ENCODE results near the gene G0S2. TPM values are rescaled to one million over a fixed set of nuclear protein-coding genes. Genes with fewer than 3 reads are reported as not detected.
A peak's percentile ranks its signal among the peaks of the same experiment; 100 is the strongest.

Gene G0S2
- total and polyA plus RNA-seq, 9 of the 15 experiments (the other 6 are each of a cell fraction or from before 2014, with no cell fraction given): 0.18 to 65.6 (median 11.4) TPM

DNA sequence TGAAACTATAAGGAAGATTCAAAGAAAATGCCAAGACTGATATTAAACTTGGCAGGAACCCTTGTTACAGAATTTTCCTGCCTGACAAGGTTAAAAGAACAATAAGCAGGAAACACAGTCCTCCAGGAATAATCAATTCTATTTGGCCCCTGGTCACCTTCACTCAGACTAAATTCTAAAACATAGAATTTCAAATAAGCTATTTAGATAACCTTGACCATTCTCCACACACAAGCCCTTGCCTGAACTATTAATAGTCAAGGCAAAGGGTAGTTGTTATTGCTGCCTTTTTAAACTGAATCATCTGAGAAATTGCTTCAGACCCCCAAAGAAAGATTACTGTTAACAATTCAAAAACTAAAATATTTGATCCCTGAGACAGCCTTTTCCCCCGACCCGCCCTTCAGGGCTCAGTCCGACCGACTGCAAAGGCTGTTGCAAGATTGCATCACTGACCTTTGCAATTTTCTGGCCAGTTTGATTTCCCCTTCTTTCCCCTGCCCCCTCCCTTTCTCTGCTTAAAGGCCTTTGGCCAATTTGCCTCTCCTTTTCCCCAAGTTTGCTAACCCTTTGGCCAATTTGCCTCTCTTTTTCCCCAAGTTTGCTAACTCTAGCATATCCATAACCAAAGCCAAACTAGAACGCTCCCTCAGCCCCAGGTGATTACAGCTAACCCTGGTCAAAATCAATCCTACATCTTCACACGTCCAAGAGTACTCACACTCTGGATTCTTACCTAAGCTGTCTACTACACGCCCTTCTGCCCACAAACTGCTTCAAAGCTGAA, 1.4 kb upstream of the G0S2 start (continued):
- TF ChIP-seq JUND (IDR thresholded peaks at IDR 0.05; ENCODE audit: borderline replicate concordance, low read depth, low read length) (peak; percentile 85), JUND (tag; IDR thresholded peaks at IDR 0.05; ENCODE audit: borderline replicate concordance, low read depth, low read length) (no peak; the same call in 2 of the 3 replicates), GTF2E2 (tag; IDR thresholded peaks at IDR 0.05) (peak; percentile 77; the same call in 1 of the 2 replicates), STAG1 (CRISPR knock-in tag; IDR thresholded peaks at IDR 0.05; ENCODE audit: borderline replicate concordance) (no peak), NCOA4 (IDR thresholded peaks at IDR 0.05; ENCODE audit: partially characterized antibody) (no peak), MECOM (CRISPR knock-in tag; IDR thresholded peaks at IDR 0.05) (peak; percentile 2; the same call in 1 of the 2 replicates), SMARCA5 (IDR thresholded peaks at IDR 0.05) (no peak), CEBPB (tag; IDR thresholded peaks at IDR 0.05) (peak; percentile 95), TFAM (CRISPR knock-in tag; conservative IDR thresholded peaks at IDR 0.05) (no peak), MTA1 (IDR thresholded peaks at IDR 0.05; ENCODE audit: borderline replicate concordance) (no peak; the same call in 1 of the 2 replicates), ZKSCAN3 (CRISPR knock-in tag; IDR thresholded peaks at IDR 0.05) (no peak)
- TF ChIP-seq, protein P1, sequence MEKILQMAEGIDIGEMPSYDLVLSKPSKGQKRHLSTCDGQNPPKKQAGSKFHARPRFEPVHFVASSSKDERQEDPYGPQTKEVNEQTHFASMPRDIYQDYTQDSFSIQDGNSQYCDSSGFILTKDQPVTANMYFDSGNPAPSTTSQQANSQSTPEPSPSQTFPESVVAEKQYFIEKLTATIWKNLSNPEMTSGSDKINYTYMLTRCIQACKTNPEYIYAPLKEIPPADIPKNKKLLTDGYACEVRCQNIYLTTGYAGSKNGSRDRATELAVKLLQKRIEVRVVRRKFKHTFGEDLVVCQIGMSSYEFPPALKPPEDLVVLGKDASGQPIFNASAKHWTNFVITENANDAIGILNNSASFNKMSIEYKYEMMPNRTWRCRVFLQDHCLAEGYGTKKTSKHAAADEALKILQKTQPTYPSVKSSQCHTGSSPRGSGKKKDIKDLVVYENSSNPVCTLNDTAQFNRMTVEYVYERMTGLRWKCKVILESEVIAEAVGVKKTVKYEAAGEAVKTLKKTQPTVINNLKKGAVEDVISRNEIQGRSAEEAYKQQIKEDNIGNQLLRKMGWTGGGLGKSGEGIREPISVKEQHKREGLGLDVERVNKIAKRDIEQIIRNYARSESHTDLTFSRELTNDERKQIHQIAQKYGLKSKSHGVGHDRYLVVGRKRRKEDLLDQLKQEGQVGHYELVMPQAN (IDR thresholded peaks at IDR 0.05; ENCODE audit: borderline replicate concordance): no peak
- TF ChIP-seq, protein P2, sequence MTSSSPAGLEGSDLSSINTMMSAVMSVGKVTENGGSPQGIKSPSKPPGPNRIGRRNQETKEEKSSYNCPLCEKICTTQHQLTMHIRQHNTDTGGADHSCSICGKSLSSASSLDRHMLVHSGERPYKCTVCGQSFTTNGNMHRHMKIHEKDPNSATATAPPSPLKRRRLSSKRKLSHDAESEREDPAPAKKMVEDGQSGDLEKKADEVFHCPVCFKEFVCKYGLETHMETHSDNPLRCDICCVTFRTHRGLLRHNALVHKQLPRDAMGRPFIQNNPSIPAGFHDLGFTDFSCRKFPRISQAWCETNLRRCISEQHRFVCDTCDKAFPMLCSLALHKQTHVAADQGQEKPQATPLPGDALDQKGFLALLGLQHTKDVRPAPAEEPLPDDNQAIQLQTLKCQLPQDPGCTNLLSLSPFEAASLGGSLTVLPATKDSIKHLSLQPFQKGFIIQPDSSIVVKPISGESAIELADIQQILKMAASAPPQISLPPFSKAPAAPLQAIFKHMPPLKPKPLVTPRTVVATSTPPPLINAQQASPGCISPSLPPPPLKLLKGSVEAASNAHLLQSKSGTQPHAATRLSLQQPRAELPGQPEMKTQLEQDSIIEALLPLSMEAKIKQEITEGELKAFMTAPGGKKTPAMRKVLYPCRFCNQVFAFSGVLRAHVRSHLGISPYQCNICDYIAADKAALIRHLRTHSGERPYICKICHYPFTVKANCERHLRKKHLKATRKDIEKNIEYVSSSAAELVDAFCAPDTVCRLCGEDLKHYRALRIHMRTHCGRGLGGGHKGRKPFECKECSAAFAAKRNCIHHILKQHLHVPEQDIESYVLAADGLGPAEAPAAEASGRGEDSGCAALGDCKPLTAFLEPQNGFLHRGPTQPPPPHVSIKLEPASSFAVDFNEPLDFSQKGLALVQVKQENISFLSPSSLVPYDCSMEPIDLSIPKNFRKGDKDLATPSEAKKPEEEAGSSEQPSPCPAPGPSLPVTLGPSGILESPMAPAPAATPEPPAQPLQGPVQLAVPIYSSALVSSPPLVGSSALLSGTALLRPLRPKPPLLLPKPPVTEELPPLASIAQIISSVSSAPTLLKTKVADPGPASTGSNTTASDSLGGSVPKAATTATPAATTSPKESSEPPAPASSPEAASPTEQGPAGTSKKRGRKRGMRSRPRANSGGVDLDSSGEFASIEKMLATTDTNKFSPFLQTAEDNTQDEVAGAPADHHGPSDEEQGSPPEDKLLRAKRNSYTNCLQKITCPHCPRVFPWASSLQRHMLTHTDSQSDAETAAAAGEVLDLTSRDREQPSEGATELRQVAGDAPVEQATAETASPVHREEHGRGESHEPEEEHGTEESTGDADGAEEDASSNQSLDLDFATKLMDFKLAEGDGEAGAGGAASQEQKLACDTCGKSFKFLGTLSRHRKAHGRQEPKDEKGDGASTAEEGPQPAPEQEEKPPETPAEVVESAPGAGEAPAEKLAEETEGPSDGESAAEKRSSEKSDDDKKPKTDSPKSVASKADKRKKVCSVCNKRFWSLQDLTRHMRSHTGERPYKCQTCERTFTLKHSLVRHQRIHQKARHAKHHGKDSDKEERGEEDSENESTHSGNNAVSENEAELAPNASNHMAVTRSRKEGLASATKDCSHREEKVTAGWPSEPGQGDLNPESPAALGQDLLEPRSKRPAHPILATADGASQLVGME (CRISPR knock-in tag; IDR thresholded peaks at IDR 0.05): peak; percentile 6; the same call in 1 of the 2 replicates
- TF ChIP-seq, protein P3, sequence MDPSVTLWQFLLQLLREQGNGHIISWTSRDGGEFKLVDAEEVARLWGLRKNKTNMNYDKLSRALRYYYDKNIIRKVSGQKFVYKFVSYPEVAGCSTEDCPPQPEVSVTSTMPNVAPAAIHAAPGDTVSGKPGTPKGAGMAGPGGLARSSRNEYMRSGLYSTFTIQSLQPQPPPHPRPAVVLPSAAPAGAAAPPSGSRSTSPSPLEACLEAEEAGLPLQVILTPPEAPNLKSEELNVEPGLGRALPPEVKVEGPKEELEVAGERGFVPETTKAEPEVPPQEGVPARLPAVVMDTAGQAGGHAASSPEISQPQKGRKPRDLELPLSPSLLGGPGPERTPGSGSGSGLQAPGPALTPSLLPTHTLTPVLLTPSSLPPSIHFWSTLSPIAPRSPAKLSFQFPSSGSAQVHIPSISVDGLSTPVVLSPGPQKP (CRISPR knock-in tag; IDR thresholded peaks at IDR 0.05): no peak
- TF ChIP-seq, protein P4, sequence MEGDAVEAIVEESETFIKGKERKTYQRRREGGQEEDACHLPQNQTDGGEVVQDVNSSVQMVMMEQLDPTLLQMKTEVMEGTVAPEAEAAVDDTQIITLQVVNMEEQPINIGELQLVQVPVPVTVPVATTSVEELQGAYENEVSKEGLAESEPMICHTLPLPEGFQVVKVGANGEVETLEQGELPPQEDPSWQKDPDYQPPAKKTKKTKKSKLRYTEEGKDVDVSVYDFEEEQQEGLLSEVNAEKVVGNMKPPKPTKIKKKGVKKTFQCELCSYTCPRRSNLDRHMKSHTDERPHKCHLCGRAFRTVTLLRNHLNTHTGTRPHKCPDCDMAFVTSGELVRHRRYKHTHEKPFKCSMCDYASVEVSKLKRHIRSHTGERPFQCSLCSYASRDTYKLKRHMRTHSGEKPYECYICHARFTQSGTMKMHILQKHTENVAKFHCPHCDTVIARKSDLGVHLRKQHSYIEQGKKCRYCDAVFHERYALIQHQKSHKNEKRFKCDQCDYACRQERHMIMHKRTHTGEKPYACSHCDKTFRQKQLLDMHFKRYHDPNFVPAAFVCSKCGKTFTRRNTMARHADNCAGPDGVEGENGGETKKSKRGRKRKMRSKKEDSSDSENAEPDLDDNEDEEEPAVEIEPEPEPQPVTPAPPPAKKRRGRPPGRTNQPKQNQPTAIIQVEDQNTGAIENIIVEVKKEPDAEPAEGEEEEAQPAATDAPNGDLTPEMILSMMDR (IDR thresholded peaks at IDR 0.05 in 2 of 3, conservative IDR thresholded peaks at IDR 0.05 in 1 of 3; ENCODE audit: insufficient read depth in 2 of 3, low read depth in 1 of 3, low read length in 3 of 3): no peak
- TF ChIP-seq, protein P5, sequence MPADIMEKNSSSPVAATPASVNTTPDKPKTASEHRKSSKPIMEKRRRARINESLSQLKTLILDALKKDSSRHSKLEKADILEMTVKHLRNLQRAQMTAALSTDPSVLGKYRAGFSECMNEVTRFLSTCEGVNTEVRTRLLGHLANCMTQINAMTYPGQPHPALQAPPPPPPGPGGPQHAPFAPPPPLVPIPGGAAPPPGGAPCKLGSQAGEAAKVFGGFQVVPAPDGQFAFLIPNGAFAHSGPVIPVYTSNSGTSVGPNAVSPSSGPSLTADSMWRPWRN (IDR thresholded peaks at IDR 0.05; ENCODE audit: low read depth): peak; percentile 58; the same call in 1 of the 2 replicates

All from K562 (cell line).